Tibial nerve (tissue), 4 donors: ENCODE measurements around the gene MBD1. TPM values are rescaled to one million over a fixed set of nuclear protein-coding genes. Genes with fewer than 3 reads are reported as not detected.

Experiments
- DNase-seq, 2 donors: peaks; one replicate each; pipeline ENCODE4 v3.0.0-alpha.2; 2019; ENCODE audit warnings: low spot score in 2 of 2
- H3K27ac ChIP-seq, 4 donors: fragments of 200-600 bp; sonication (generic) in 3 of 4; one replicate each; pipeline ENCODE4 v1.5.1; 2017 to 2019; ENCODE audit warnings: mild to moderate bottlenecking in 1 of 4
- H3K27me3 ChIP-seq, 2 donors: fragments of 200-600 bp; sonication (generic) in 1 of 2; one replicate each; pipeline versions ENCODE4 v1.5.1 to v1.6.0; 2017 to 2019
- H3K36me3 ChIP-seq, 3 donors: fragments of 200-600 bp; sonication (generic); one replicate each; pipeline ENCODE4 v1.5.1; 2018 to 2019
- H3K4me1 ChIP-seq, 4 donors: fragments of 200-600 bp; sonication (generic) in 3 of 4; one replicate each; pipeline ENCODE4 v1.5.1; 2017 to 2019
- H3K4me3 ChIP-seq, 4 donors: fragments of 200-600 bp; sonication (generic) in 3 of 4; one replicate each; pipeline ENCODE4 v1.5.1; 2017 to 2019; ENCODE audit warnings: mild to moderate bottlenecking in 1 of 4, moderate library complexity in 1 of 4
- H3K9me3 ChIP-seq, 4 donors: fragments of 200-600 bp; sonication (generic) in 3 of 4; one replicate each; pipeline ENCODE4 v1.5.1; 2017 to 2019
- CTCF ChIP-seq, 5 experiments: fragments of 200-600 bp in 3 of 5; fragments of 450-650 bp in 2 of 5; sonication (generic) in 3 of 5; IDR thresholded peaks; one replicate each; pipeline ENCODE4 v1.5.1; 2016 to 2019; ENCODE audit warnings: antibody characterized with exemption in 5 of 5, mild to moderate bottlenecking in 3 of 5, moderate library complexity in 2 of 5
- EP300 ChIP-seq, 2 donors: sonication (generic); formaldehyde crosslinking; IDR thresholded peaks; one replicate each; pipeline ENCODE4 v1.6.1; 2017; ENCODE audit warnings: antibody characterized with exemption in 2 of 2, mild to moderate bottlenecking in 1 of 2
- POLR2A ChIP-seq, 2 donors: fragments of 450-650 bp; IDR thresholded peaks; one replicate each; pipeline ENCODE4 v1.6.1; 2017; ENCODE audit warnings: antibody characterized with exemption in 2 of 2, mild to moderate bottlenecking in 2 of 2, moderate library complexity in 2 of 2
- WGBS, 2 donors: methylation state at CpG; one replicate each; pipeline ENCODE4 v1.1.5; 2018; 5-methylcytosine and 5-hydroxymethylcytosine counted together
- total RNA-seq, 4 donors: library from RNA; depleted of rRNA; stranded (reverse); fragments of >200 nt; gene quantifications; one replicate each; pipeline ENCODE4 v1.1.0, GENCODE V29; 2016

The MBD1 gene
- total RNA-seq, 4 donors from 2014 or later: 69.3 to 103 (median 85.7) TPM

- no peaks in the 10 kb centered on the region for H3K9me3 ChIP-seq
- H3K27me3 ChIP-seq: no peaks in the 10 kb centered on the region
- peaks cover 0 to 24% (median 4%) of the 10 kb centered on the region in 4 donors for H3K4me1 ChIP-seq
- DNase-seq: no peak
- WGBS, 2 donors: 0 to 2% methylated on average over 27 of the region's 27 CpGs
- peaks cover 0 to 42% (median 0%) of the 10 kb centered on the region in 3 donors for H3K36me3 ChIP-seq
- peak overlapping the region; percentile 63 to 90 (median 78) for H3K4me3 ChIP-seq
- TF ChIP-seq EP300 (IDR thresholded peaks at IDR 0.05): no peak
- TF ChIP-seq CTCF (IDR thresholded peaks at IDR 0.05): no peak
- no peak for TF ChIP-seq POLR2A (IDR thresholded peaks at IDR 0.05)
- H3K27ac ChIP-seq: peak overlapping the region; percentile 73 to 96 (median 86)
Observed at GRCh38 chr18:50287028-50287440, 5.7 kb upstream of the MBD1 start.

- TF ChIP-seq CTCF (IDR thresholded peaks at IDR 0.05): no peak
- no peak for TF ChIP-seq POLR2A (IDR thresholded peaks at IDR 0.05)
- TF ChIP-seq EP300 (IDR thresholded peaks at IDR 0.05): no peak
- DNase-seq: peak in 1 of 2 donors; percentile 21
- peak overlapping the region; percentile 73 to 96 (median 86) for H3K27ac ChIP-seq
- WGBS, 2 donors: 16 to 30% methylated on average over 21 to 23 of the region's 23 CpGs
- H3K27me3 ChIP-seq: no peaks in the 10 kb centered on the region
- H3K36me3 ChIP-seq: peaks cover 0 to 42% (median 0%) of the 10 kb centered on the region in 3 donors
- H3K9me3 ChIP-seq: no peaks in the 10 kb centered on the region
- peak overlapping the region; percentile 63 to 90 (median 78) for H3K4me3 ChIP-seq
- H3K4me1 ChIP-seq: peaks cover 0 to 27% (median 5%) of the 10 kb centered on the region in 4 donors
Observed at GRCh38 chr18:50286391-50287027, 5.2 kb upstream of the MBD1 start.

- no peaks in the 10 kb centered on the region for H3K9me3 ChIP-seq
- H3K4me3 ChIP-seq: no peak overlapping the region
- peaks cover 0 to 42% (median 0%) of the 10 kb centered on the region in 3 donors for H3K36me3 ChIP-seq
- WGBS, 2 donors: 93 to 97% methylated on average over 23 to 24 of the region's 24 CpGs
- no peaks in the 10 kb centered on the region for H3K27me3 ChIP-seq
- H3K27ac ChIP-seq: no peak overlapping the region
- DNase-seq: no peak
- peaks cover 0 to 28% (median 5%) of the 10 kb centered on the region in 4 donors for H3K4me1 ChIP-seq
- TF ChIP-seq EP300 (IDR thresholded peaks at IDR 0.05): no peak
- no peak for TF ChIP-seq CTCF (IDR thresholded peaks at IDR 0.05)
- no peak for TF ChIP-seq POLR2A (IDR thresholded peaks at IDR 0.05)
Observed at GRCh38 chr18:50285631-50286321, 4.5 kb upstream of the MBD1 start.

DNA sequence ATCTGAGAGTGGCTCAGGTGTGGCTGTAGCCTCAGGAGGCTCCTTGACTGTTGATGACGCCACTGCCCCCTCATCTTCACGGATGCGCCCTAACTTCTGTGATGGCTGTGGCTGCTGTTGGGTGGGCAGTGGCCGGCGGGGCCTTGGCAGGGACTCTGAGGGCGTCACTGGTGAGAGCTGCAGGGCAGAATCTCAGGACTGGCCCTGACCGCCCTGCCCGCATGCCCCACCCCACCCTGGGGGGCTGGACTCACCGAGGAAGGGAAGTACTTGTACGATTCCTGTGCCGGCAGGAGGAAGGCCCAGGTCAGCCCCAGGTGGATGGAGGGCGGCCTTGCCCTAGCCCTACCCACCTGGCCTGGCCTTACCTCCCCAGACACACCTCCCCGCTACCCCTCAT lies 3.7 kb upstream of the MBD1 start:
- Histone ChIP-seq H3K27ac (no peak overlapping the region), H3K4me3 (no peak overlapping the region), H3K36me3 (peaks cover 0 to 42% (median 0%) of the 10 kb centered on the region in 3 donors), H3K9me3 (no peaks in the 10 kb centered on the region), H3K4me1 (peaks cover 0 to 35% (median 11%) of the 10 kb centered on the region in 4 donors), H3K27me3 (no peaks in the 10 kb centered on the region)
- DNase-seq: no peak
- TF ChIP-seq EP300 (IDR thresholded peaks at IDR 0.05) (no peak), CTCF (IDR thresholded peaks at IDR 0.05) (no peak), POLR2A (IDR thresholded peaks at IDR 0.05) (no peak)
- 87 to 89% methylated on average over 13 of the region's 13 CpGs for WGBS, 2 donors
